Panc1 (cell line): ENCODE data around the gene SPECC1. TPM values are rescaled to one million over a fixed set of nuclear protein-coding genes. Genes with fewer than 3 reads are reported as not detected.

Source experiments
- ATAC-seq: fragments of 200-7000 bp; cut with Tn5 transposase; 2 replicates; pipeline ENCODE4 v1.9.1; 2020; ENCODE audit warnings: mild to moderate bottlenecking, moderate library complexity
- BruUV-seq: library from RNA; stranded (reverse); fragments of 400-500 nt; replicated peaks from 2 replicates; lab custom pipeline; 2021; lab: Mats Ljungman, UMichigan
- CTCF ChIA-PET: fragments of 300-600 bp; sonication (Branson Sonifier 250); formaldehyde crosslinking; loops from one replicate; lab custom pipeline; 2022; ENCODE audit warnings: antibody characterized with exemption; lab: Charles Lee
- POLR2A ChIA-PET: fragments of 300-600 bp; sonication (Branson Sonifier 250); formaldehyde crosslinking; loops from one replicate; lab custom pipeline; 2022; ENCODE audit warnings: antibody characterized with exemption; lab: Charles Lee
- DNase-seq: peaks from one replicate; pipeline ENCODE4 v3.0.0-alpha.2; 2010; ENCODE audit warnings: low read depth, low spot score
- H3K27ac ChIP-seq: 2 replicates; pipeline ENCODE4 v1.5.1; 2011; ENCODE audit warnings: mild to moderate bottlenecking, low read length, inconsistent platforms
- H3K27me3 ChIP-seq: fragments of 200-500 bp; sonication (Bioruptor generic); 2 replicates; pipeline ENCODE4 v1.6.0; 2014; ENCODE audit warnings: low read length, inconsistent platforms; ENCODE audit not compliant: control insufficient read depth, insufficient read depth
- H3K36me3 ChIP-seq: fragments of 200-500 bp; sonication (Bioruptor generic); 2 replicates; pipeline ENCODE4 v1.5.1; 2014; ENCODE audit warnings: inconsistent platforms, mild to moderate bottlenecking, low read length, moderate library complexity; ENCODE audit not compliant: control insufficient read depth, insufficient read depth
- H3K4me1 ChIP-seq: 2 replicates; pipeline ENCODE4 v1.5.1; 2011; ENCODE audit warnings: inconsistent platforms, mild to moderate bottlenecking, low read length, moderate library complexity; ENCODE audit not compliant: control insufficient read depth, insufficient read depth
- H3K4me3 ChIP-seq, 2 experiments: 2 replicates each; pipeline ENCODE4 v1.5.1; 2011 to 2012; ENCODE audit warnings: low read depth in 2 of 2, low read length in 2 of 2, mild to moderate bottlenecking in 2 of 2, inconsistent platforms in 1 of 2, moderate library complexity in 1 of 2
- H3K9me3 ChIP-seq: fragments of 200-500 bp; sonication (Bioruptor generic); 2 replicates; pipeline ENCODE4 v1.5.1; 2014; ENCODE audit warnings: low read depth, mild to moderate bottlenecking, inconsistent platforms, low read length, moderate library complexity; ENCODE audit not compliant: control insufficient read depth, insufficient read depth
- POLR2AphosphoS5 ChIP-seq: IDR thresholded peaks from 2 replicates; pipeline ENCODE4 v1.6.1; 2012; ENCODE audit warnings: mild to moderate bottlenecking, low read depth, low read length, moderate library complexity
- SIN3A ChIP-seq: IDR thresholded peaks from 2 replicates; pipeline ENCODE4 v1.6.1; 2012; ENCODE audit warnings: low read depth, mild to moderate bottlenecking, low read length, moderate library complexity, borderline replicate concordance; ENCODE audit not compliant: insufficient read depth
- TCF7L2 ChIP-seq: IDR thresholded peaks from 2 replicates; pipeline ENCODE4 v1.6.1; 2011; ENCODE audit warnings: mild to moderate bottlenecking, low read depth, low read length, inconsistent platforms
- in situ Hi-C: cut with HindIII; loops from 2 replicates; pipeline ENCODE4 v1.10.0; 2016; ENCODE audit warnings: low sequenced_read_pairs, low pct_unique_long_range_greater_than_20kb
- intact Hi-C: fragments of 100-400 bp; cut with micrococcal nuclease; formaldehyde crosslinking; loops from one replicate; pipeline ENCODE4 v1.10.0; 2022; ENCODE audit not compliant: unreplicated experiment
- total RNA-seq: library from RNA; stranded (reverse); gene quantifications from one replicate; pipeline ENCODE4 v1.2.1, GENCODE V29; 2021; ENCODE audit not compliant: unreplicated experiment
- TF ChIP-seq, protein P1 (sequence below), 2 experiments: IDR thresholded peaks; 2 replicates each; pipeline ENCODE4 v1.6.1; 2011 to 2012; ENCODE audit warnings: low read depth in 2 of 2, control low read depth in 1 of 2, low read length in 1 of 2, mild to moderate bottlenecking in 1 of 2, moderate library complexity in 1 of 2; ENCODE audit not compliant: insufficient read depth in 1 of 2
- TF ChIP-seq, protein P2 (sequence below): fragments of 450-650 bp; IDR thresholded peaks from 2 replicates; pipeline ENCODE4 v1.5.1; 2017; ENCODE audit warnings: mild to moderate bottlenecking

SPECC1 gene
- total RNA-seq, 1 experiment from 2014 or later = 80.8 TPM

DNA sequence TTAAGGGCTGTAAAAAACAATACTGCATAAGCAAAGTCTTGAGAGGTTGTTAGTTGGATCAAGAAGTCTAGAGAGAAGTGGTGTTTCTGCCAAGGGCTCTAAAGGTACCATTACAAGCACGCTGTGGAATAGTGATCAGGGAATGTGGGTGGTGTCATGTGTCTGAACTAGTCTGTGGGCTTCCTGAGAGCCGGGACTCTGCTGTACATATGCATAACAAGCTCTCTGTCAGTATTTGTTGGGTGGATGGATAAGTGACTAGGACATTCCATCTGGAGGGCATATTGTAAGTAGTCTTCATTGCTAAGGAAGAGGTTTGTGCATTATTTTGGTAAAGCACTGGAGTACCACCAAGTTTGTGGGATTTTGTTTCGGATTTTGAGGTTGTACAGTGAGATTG lies 248.6 kb downstream of the SPECC1 start:
- no peak for ATAC-seq
- in situ Hi-C loops = no loop called here
- ChIA-PET CTCF (no interaction called here), POLR2A (no interaction called here)
- DNase-seq = no peak
- Histone ChIP-seq H3K27me3 (no peaks in the 10 kb centered on the region), H3K9me3 (no peaks in the 10 kb centered on the region), H3K4me1 (no peaks in the 10 kb centered on the region), H3K27ac (no peak overlapping the region), H3K4me3 (no peak overlapping the region), H3K36me3 (peaks cover 3% of the 10 kb centered on the region; the same call in 1 of the 2 replicates)
- intact Hi-C loops = no loop called here
- no TSS peak for BruUV-seq
- no peak for TF ChIP-seq POLR2AphosphoS5
- no peak for TF ChIP-seq TCF7L2
- TF ChIP-seq SIN3A = no peak
- TF ChIP-seq, protein P1, sequence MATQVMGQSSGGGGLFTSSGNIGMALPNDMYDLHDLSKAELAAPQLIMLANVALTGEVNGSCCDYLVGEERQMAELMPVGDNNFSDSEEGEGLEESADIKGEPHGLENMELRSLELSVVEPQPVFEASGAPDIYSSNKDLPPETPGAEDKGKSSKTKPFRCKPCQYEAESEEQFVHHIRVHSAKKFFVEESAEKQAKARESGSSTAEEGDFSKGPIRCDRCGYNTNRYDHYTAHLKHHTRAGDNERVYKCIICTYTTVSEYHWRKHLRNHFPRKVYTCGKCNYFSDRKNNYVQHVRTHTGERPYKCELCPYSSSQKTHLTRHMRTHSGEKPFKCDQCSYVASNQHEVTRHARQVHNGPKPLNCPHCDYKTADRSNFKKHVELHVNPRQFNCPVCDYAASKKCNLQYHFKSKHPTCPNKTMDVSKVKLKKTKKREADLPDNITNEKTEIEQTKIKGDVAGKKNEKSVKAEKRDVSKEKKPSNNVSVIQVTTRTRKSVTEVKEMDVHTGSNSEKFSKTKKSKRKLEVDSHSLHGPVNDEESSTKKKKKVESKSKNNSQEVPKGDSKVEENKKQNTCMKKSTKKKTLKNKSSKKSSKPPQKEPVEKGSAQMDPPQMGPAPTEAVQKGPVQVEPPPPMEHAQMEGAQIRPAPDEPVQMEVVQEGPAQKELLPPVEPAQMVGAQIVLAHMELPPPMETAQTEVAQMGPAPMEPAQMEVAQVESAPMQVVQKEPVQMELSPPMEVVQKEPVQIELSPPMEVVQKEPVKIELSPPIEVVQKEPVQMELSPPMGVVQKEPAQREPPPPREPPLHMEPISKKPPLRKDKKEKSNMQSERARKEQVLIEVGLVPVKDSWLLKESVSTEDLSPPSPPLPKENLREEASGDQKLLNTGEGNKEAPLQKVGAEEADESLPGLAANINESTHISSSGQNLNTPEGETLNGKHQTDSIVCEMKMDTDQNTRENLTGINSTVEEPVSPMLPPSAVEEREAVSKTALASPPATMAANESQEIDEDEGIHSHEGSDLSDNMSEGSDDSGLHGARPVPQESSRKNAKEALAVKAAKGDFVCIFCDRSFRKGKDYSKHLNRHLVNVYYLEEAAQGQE (IDR thresholded peaks at IDR 0.05; ENCODE audit: insufficient read depth in 1 of 2, low read depth in 2 of 2, low read length in 1 of 2) = no peak
- TF ChIP-seq, protein P2, sequence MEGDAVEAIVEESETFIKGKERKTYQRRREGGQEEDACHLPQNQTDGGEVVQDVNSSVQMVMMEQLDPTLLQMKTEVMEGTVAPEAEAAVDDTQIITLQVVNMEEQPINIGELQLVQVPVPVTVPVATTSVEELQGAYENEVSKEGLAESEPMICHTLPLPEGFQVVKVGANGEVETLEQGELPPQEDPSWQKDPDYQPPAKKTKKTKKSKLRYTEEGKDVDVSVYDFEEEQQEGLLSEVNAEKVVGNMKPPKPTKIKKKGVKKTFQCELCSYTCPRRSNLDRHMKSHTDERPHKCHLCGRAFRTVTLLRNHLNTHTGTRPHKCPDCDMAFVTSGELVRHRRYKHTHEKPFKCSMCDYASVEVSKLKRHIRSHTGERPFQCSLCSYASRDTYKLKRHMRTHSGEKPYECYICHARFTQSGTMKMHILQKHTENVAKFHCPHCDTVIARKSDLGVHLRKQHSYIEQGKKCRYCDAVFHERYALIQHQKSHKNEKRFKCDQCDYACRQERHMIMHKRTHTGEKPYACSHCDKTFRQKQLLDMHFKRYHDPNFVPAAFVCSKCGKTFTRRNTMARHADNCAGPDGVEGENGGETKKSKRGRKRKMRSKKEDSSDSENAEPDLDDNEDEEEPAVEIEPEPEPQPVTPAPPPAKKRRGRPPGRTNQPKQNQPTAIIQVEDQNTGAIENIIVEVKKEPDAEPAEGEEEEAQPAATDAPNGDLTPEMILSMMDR = no peak

DNA sequence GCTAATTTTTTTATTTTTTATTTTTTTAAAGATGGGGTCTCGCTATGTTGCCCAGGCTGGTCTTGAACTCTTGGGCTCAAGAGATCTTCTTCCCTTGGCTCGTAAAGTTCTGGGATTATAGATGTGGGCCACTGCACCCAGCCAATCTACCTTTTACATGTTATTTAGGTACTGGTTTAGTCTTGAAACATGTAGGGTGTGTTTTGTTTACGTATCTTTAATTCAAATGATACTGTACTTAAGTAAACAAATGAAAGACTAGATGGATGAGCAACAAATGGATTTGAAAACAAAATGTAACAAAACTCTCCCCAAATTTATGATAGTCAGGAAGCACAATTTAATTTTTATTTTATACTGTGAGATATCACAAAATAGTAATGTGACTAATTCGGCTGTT lies 250.5 kb downstream of the SPECC1 start:
- H3K4me3 ChIP-seq = no peak overlapping the region
- CTCF ChIA-PET = no interaction called here
- intact Hi-C loops (no loop called here), in situ Hi-C loops (no loop called here)
- TF ChIP-seq, protein P2 = no peak
- TF ChIP-seq SIN3A (no peak), POLR2AphosphoS5 (no peak), TCF7L2 (no peak)
- TF ChIP-seq, protein P1 (IDR thresholded peaks at IDR 0.05; ENCODE audit: insufficient read depth in 1 of 2, low read depth in 2 of 2, low read length in 1 of 2) = no peak
- H3K27me3 ChIP-seq = no peaks in the 10 kb centered on the region
- no peaks in the 10 kb centered on the region for H3K4me1 ChIP-seq
- no peak for ATAC-seq
- no peak for DNase-seq
- no TSS peak for BruUV-seq
- H3K27ac ChIP-seq = no peak overlapping the region
- H3K36me3 ChIP-seq = peaks cover 3% of the 10 kb centered on the region; the same call in 1 of the 2 replicates
- no peaks in the 10 kb centered on the region for H3K9me3 ChIP-seq
- POLR2A ChIA-PET = no interaction called here
